GM12891 (cell line): Measurements from ENCODE around the gene ZNF547.
A peak's percentile ranks its signal among the peaks of the same experiment; 100 is the strongest.

ENCODE experiments used
- POLR2AphosphoS5 ChIP-seq: IDR thresholded peaks from 2 replicates; pipeline ENCODE4 v1.6.1; 2011; ENCODE audit warnings: low read depth, low read length, control low read depth
- SPI1 ChIP-seq: IDR thresholded peaks from 2 replicates; pipeline ENCODE4 v1.6.1; 2011; ENCODE audit warnings: low read depth, low read length, control low read depth

- TF ChIP-seq POLR2AphosphoS5 (0 out of 2 replicates have a peak, but pooled peaks have one; percentile 51), SPI1 (no peak)
Observed at GRCh38 chr19:57389730-57390598, 26.6 kb downstream of the ZNF547 start, which contains the start of gene ZNF548.
